Measurements from ENCODE around the gene FITM2. TPM values are rescaled to one million over a fixed set of nuclear protein-coding genes. Genes with fewer than 3 reads are reported as not detected.

FITM2 gene
- total and polyA plus RNA-seq, 10 of the 15 experiments (the other 5 are each of a cell fraction or from before 2014, with no cell fraction given): 0.46 to 1.9 (median 1.6) TPM

DNA sequence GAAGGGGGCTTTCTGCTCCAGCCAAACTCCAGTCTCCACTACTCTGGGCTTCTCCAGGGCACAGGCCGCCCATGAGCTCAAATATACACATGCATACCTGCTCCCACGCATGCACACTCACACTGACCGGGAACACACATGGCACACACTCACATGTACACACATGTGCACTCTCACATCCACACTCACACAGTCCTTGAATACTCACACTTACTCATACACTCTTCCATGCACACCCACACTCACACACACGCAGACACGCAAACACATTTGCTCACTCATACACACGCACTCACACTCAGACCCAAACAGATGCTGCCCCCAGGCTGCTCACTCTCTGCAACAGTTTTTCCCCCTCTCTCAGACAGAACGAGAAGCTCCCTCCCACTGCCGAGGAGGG lies 56.9 kb downstream of the FITM2 start (continued):
- TF ChIP-seq, protein P1, sequence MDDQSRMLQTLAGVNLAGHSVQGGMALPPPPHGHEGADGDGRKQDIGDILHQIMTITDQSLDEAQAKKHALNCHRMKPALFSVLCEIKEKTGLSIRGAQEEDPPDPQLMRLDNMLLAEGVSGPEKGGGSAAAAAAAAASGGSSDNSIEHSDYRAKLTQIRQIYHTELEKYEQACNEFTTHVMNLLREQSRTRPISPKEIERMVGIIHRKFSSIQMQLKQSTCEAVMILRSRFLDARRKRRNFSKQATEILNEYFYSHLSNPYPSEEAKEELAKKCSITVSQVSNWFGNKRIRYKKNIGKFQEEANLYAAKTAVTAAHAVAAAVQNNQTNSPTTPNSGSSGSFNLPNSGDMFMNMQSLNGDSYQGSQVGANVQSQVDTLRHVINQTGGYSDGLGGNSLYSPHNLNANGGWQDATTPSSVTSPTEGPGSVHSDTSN (IDR thresholded peaks at IDR 0.05; ENCODE audit: insufficient replicate concordance, low read depth, low read length): peak; percentile 58
- TF ChIP-seq SREBF1 (IDR thresholded peaks at IDR 0.05; ENCODE audit: low read length) (no peak), CBX5 (IDR thresholded peaks at IDR 0.05; ENCODE audit: low read depth) (no peak)

DNA sequence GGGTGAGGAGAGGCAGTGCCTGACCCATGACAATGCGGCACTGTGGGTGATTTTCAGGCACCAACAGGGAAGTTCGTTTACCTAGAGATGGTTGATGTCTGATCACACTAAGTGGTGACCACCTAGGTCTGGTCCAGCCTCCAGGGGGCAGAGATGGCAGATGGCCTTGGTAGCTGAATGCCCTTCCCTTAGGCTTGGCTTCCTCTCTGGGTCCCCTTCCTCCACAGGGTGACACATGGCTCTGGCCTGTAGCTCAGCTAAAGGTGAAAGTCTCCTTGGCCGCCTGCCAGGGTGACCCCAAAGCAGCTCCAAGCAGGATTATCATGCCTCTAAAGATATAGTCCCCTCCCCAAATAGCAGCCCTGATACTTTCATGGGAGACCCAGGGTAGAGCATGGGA lies 57.5 kb downstream of the FITM2 start:
- H3K4me3 ChIP-seq: no peak overlapping the region
- H3K4me2 ChIP-seq (ENCODE audit: control insufficient read depth, insufficient read depth): no peak overlapping the region
- no peak for DNase-seq (ENCODE audit: low read depth, low spot score)
- POLR2A ChIA-PET: no interaction called here
- no peak for ATAC-seq
- no TSS peak for BruUV-seq (replicated peaks)
- 0 out of 4 replicates have a peak, but pooled peaks cover 0 to 1% of the 10 kb centered on the region in 2 experiments for H3K27me3 ChIP-seq (replicated peaks in 1 of 2; ENCODE audit: control insufficient read depth in 2 of 2, insufficient read depth in 2 of 2, low read length in 1 of 2)
- no peak overlapping the region for H2AFZ ChIP-seq (ENCODE audit: control insufficient read depth, low read depth, low read length)
- no peak overlapping the region for H3K27ac ChIP-seq (ENCODE audit: control insufficient read depth, insufficient read depth)
- H3K9ac ChIP-seq (ENCODE audit: control insufficient read depth, insufficient read depth, low read length): no peak overlapping the region
- SMC1A ChIA-PET (ENCODE audit: uncharacterized antibody, unreplicated experiment): no interaction called here
- RAD21 ChIA-PET (ENCODE audit: unreplicated experiment): no interaction called here
- no peaks in the 10 kb centered on the region for H3K36me3 ChIP-seq (ENCODE audit: control insufficient read depth in 2 of 2, insufficient read depth in 2 of 2, low read length in 1 of 2)
- no peak for TF ChIP-seq SMARCA5 (IDR thresholded peaks at IDR 0.05)
- TF ChIP-seq, protein P2, sequence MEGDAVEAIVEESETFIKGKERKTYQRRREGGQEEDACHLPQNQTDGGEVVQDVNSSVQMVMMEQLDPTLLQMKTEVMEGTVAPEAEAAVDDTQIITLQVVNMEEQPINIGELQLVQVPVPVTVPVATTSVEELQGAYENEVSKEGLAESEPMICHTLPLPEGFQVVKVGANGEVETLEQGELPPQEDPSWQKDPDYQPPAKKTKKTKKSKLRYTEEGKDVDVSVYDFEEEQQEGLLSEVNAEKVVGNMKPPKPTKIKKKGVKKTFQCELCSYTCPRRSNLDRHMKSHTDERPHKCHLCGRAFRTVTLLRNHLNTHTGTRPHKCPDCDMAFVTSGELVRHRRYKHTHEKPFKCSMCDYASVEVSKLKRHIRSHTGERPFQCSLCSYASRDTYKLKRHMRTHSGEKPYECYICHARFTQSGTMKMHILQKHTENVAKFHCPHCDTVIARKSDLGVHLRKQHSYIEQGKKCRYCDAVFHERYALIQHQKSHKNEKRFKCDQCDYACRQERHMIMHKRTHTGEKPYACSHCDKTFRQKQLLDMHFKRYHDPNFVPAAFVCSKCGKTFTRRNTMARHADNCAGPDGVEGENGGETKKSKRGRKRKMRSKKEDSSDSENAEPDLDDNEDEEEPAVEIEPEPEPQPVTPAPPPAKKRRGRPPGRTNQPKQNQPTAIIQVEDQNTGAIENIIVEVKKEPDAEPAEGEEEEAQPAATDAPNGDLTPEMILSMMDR (IDR thresholded peaks at IDR 0.05 in 2 of 3, conservative IDR thresholded peaks at IDR 0.05 in 1 of 3; ENCODE audit: control insufficient read depth in 2 of 3, extremely low read depth in 1 of 3, insufficient read depth in 1 of 3, low read depth in 3 of 3, low read length in 3 of 3): 0 out of 6 replicates have a peak, but pooled peaks of 1 of the 3 experiments have one; percentile 3
- H3K4me1 ChIP-seq (ENCODE audit: control insufficient read depth, insufficient read depth, low read length): no peaks in the 10 kb centered on the region
- in situ Hi-C loops (cut with MboI): no loop called here
- CTCF ChIA-PET: no interaction called here
- no peaks in the 10 kb centered on the region for H4K20me1 ChIP-seq (ENCODE audit: control insufficient read depth, insufficient read depth)
- intact Hi-C loops (cut with micrococcal nuclease; ENCODE audit: unreplicated experiment): no loop called here
- no peaks in the 10 kb centered on the region for H3K9me3 ChIP-seq (replicated peaks; ENCODE audit: control insufficient read depth, insufficient read depth, low read length)
- no peaks in the 10 kb centered on the region for H3K79me2 ChIP-seq (ENCODE audit: control insufficient read depth, insufficient read depth, low read length)
- no peak for FAIRE-seq
- 31% methylated on average over 3 of the region's 3 CpGs for WGBS (ENCODE audit: insufficient coverage, insufficient replicate concordance, low lambda C conversion rate, missing lambda C conversion rate)

Small RNA genes lying within 50 kb of the gene (small RNA-seq; reads per million reads assigned to genes)
- not detected for gene RF00019

Other genes with a start within 250 kb of the FITM2 start
- not detected in 2 replicates for gene JPH2, start 124.0 kb downstream of the FITM2 start, total RNA-seq (2014; rRNA removed)
- not detected in 2 replicates for gene JPH2, start 124.0 kb downstream of the FITM2 start, total RNA-seq (2014; rRNA removed; fragmentation: Illumina TruSeq; extraction: Trizol)
- not detected in 2 replicates for gene JPH2, start 124.0 kb downstream of the FITM2 start, total RNA-seq (2021)
- gene JPH2, start 124.0 kb downstream of the FITM2 start, polyA plus RNA-seq (2011; rRNA removed): 0.07 and 0.16 TPM in 2 replicates
- not detected in 2 replicates for gene JPH2, start 124.0 kb downstream of the FITM2 start, polyA plus RNA-seq (2014; fragmentation: Illumina TruSeq; extraction: Trizol)
- not detected for gene JPH2, start 124.0 kb downstream of the FITM2 start, polyA plus RNA-seq (2014; fragmentation: Nextera tagmentation; extraction: Ambion mirVana)
- gene JPH2, start 124.0 kb downstream of the FITM2 start, polyA plus RNA-seq (2014; rRNA removed): not detected in 2 replicates
- gene JPH2, start 124.0 kb downstream of the FITM2 start, polyA plus RNA-seq (2016; fragmentation: Nextera tagmentation; extraction: Ambion mirVana): not detected
- gene OSER1, start 100.4 kb downstream of the FITM2 start, total RNA-seq (2014; rRNA removed): 19.3 and 21.0 TPM in 2 replicates
- gene OSER1, start 100.4 kb downstream of the FITM2 start, total RNA-seq (2014; rRNA removed; fragmentation: Illumina TruSeq; extraction: Trizol): 22.2 and 23.2 TPM in 2 replicates
- gene OSER1, start 100.4 kb downstream of the FITM2 start, total RNA-seq (2021): 20.4 and 21.6 TPM in 2 replicates
- 52.5 and 54.0 TPM in 2 replicates for gene OSER1, start 100.4 kb downstream of the FITM2 start, polyA plus RNA-seq (2011; rRNA removed)
- 28.4 and 37.4 TPM in 2 replicates for gene OSER1, start 100.4 kb downstream of the FITM2 start, polyA plus RNA-seq (2014; fragmentation: Illumina TruSeq; extraction: Trizol)
- gene OSER1, start 100.4 kb downstream of the FITM2 start, polyA plus RNA-seq (2014; fragmentation: Nextera tagmentation; extraction: Ambion mirVana): 10 to 100 TPM; 50.3 to 63.8 TPM
- gene OSER1, start 100.4 kb downstream of the FITM2 start, polyA plus RNA-seq (2014; rRNA removed): 22.6 and 23.9 TPM in 2 replicates
- 10 to 100 TPM; 28.4 to 33.0 TPM for gene OSER1, start 100.4 kb downstream of the FITM2 start, polyA plus RNA-seq (2016; fragmentation: Nextera tagmentation; extraction: Ambion mirVana)
- gene GDAP1L1, start 63.9 kb downstream of the FITM2 start, total RNA-seq (2014; rRNA removed): not detected in 2 replicates
- not detected in 2 replicates for gene GDAP1L1, start 63.9 kb downstream of the FITM2 start, total RNA-seq (2014; rRNA removed; fragmentation: Illumina TruSeq; extraction: Trizol)
- not detected in 2 replicates for gene GDAP1L1, start 63.9 kb downstream of the FITM2 start, total RNA-seq (2021)
- gene GDAP1L1, start 63.9 kb downstream of the FITM2 start, polyA plus RNA-seq (2011; rRNA removed): 0.08 TPM in 1 of 2 replicates, not detected in the other
- gene GDAP1L1, start 63.9 kb downstream of the FITM2 start, polyA plus RNA-seq (2014; fragmentation: Illumina TruSeq; extraction: Trizol): not detected in 2 replicates
- not detected for gene GDAP1L1, start 63.9 kb downstream of the FITM2 start, polyA plus RNA-seq (2014; fragmentation: Nextera tagmentation; extraction: Ambion mirVana)
- gene GDAP1L1, start 63.9 kb downstream of the FITM2 start, polyA plus RNA-seq (2014; rRNA removed): not detected in 2 replicates
- under 1 TPM in 1 of 2 experiments, not detected in 1; 0.38 TPM for gene GDAP1L1, start 63.9 kb downstream of the FITM2 start, polyA plus RNA-seq (2016; fragmentation: Nextera tagmentation; extraction: Ambion mirVana)
- gene R3HDML, start 25.8 kb upstream of the FITM2 start, total RNA-seq (2014; rRNA removed): not detected in 2 replicates
- not detected in 2 replicates for gene R3HDML, start 25.8 kb upstream of the FITM2 start, total RNA-seq (2014; rRNA removed; fragmentation: Illumina TruSeq; extraction: Trizol)
- not detected in 2 replicates for gene R3HDML, start 25.8 kb upstream of the FITM2 start, total RNA-seq (2021)
- gene R3HDML, start 25.8 kb upstream of the FITM2 start, polyA plus RNA-seq (2011; rRNA removed): not detected in 2 replicates
- gene R3HDML, start 25.8 kb upstream of the FITM2 start, polyA plus RNA-seq (2014; fragmentation: Illumina TruSeq; extraction: Trizol): not detected in 2 replicates
- not detected for gene R3HDML, start 25.8 kb upstream of the FITM2 start, polyA plus RNA-seq (2014; fragmentation: Nextera tagmentation; extraction: Ambion mirVana)
- not detected in 2 replicates for gene R3HDML, start 25.8 kb upstream of the FITM2 start, polyA plus RNA-seq (2014; rRNA removed)
- gene R3HDML, start 25.8 kb upstream of the FITM2 start, polyA plus RNA-seq (2016; fragmentation: Nextera tagmentation; extraction: Ambion mirVana): not detected
- gene HNF4A, start 44.5 kb upstream of the FITM2 start, total RNA-seq (2014; rRNA removed): not detected in 2 replicates
- gene HNF4A, start 44.5 kb upstream of the FITM2 start, total RNA-seq (2014; rRNA removed; fragmentation: Illumina TruSeq; extraction: Trizol): not detected in 2 replicates
- 0.16 and 0.21 TPM in 2 replicates for gene HNF4A, start 44.5 kb upstream of the FITM2 start, total RNA-seq (2021)
- not detected in 2 replicates for gene HNF4A, start 44.5 kb upstream of the FITM2 start, polyA plus RNA-seq (2011; rRNA removed)
- not detected in 2 replicates for gene HNF4A, start 44.5 kb upstream of the FITM2 start, polyA plus RNA-seq (2014; fragmentation: Illumina TruSeq; extraction: Trizol)
- gene HNF4A, start 44.5 kb upstream of the FITM2 start, polyA plus RNA-seq (2014; fragmentation: Nextera tagmentation; extraction: Ambion mirVana): not detected
- not detected in 2 replicates for gene HNF4A, start 44.5 kb upstream of the FITM2 start, polyA plus RNA-seq (2014; rRNA removed)
- not detected for gene HNF4A, start 44.5 kb upstream of the FITM2 start, polyA plus RNA-seq (2016; fragmentation: Nextera tagmentation; extraction: Ambion mirVana)
- 9.2 and 9.4 TPM in 2 replicates for gene TTPAL, start 164.7 kb upstream of the FITM2 start, total RNA-seq (2014; rRNA removed)
- gene TTPAL, start 164.7 kb upstream of the FITM2 start, total RNA-seq (2014; rRNA removed; fragmentation: Illumina TruSeq; extraction: Trizol): 9.2 and 9.3 TPM in 2 replicates
- gene TTPAL, start 164.7 kb upstream of the FITM2 start, total RNA-seq (2021): 17.1 and 17.8 TPM in 2 replicates
- gene TTPAL, start 164.7 kb upstream of the FITM2 start, polyA plus RNA-seq (2011; rRNA removed): 3.9 and 5.2 TPM in 2 replicates
- gene TTPAL, start 164.7 kb upstream of the FITM2 start, polyA plus RNA-seq (2014; fragmentation: Illumina TruSeq; extraction: Trizol): 14.4 and 15.4 TPM in 2 replicates
- 1 to 10 TPM; 4.0 to 4.3 TPM for gene TTPAL, start 164.7 kb upstream of the FITM2 start, polyA plus RNA-seq (2014; fragmentation: Nextera tagmentation; extraction: Ambion mirVana)
- 8.5 and 8.7 TPM in 2 replicates for gene TTPAL, start 164.7 kb upstream of the FITM2 start, polyA plus RNA-seq (2014; rRNA removed)
- gene TTPAL, start 164.7 kb upstream of the FITM2 start, polyA plus RNA-seq (2016; fragmentation: Nextera tagmentation; extraction: Ambion mirVana): 10 to 100 TPM; 19.7 to 24.0 TPM
- gene SERINC3, start 210.9 kb upstream of the FITM2 start, total RNA-seq (2014; rRNA removed): 24.5 and 31.5 TPM in 2 replicates
- gene SERINC3, start 210.9 kb upstream of the FITM2 start, total RNA-seq (2014; rRNA removed; fragmentation: Illumina TruSeq; extraction: Trizol): 33.3 and 33.8 TPM in 2 replicates
- gene SERINC3, start 210.9 kb upstream of the FITM2 start, total RNA-seq (2021): 35.0 and 35.3 TPM in 2 replicates
- 88.7 and 96.8 TPM in 2 replicates for gene SERINC3, start 210.9 kb upstream of the FITM2 start, polyA plus RNA-seq (2011; rRNA removed)
- 39.8 and 41.9 TPM in 2 replicates for gene SERINC3, start 210.9 kb upstream of the FITM2 start, polyA plus RNA-seq (2014; fragmentation: Illumina TruSeq; extraction: Trizol)
- 10 to 100 TPM; 37.8 to 55.6 TPM for gene SERINC3, start 210.9 kb upstream of the FITM2 start, polyA plus RNA-seq (2014; fragmentation: Nextera tagmentation; extraction: Ambion mirVana)
- gene SERINC3, start 210.9 kb upstream of the FITM2 start, polyA plus RNA-seq (2014; rRNA removed): 31.8 and 34.0 TPM in 2 replicates
- 10 to 100 TPM; 59.0 to 59.8 TPM for gene SERINC3, start 210.9 kb upstream of the FITM2 start, polyA plus RNA-seq (2016; fragmentation: Nextera tagmentation; extraction: Ambion mirVana)

Data from GM12878 (cell line).